Right atrium auricular region (tissue), 2 donors: ENCODE data around the gene ANGPTL2. TPM values are rescaled to one million over a fixed set of nuclear protein-coding genes. Genes with fewer than 3 reads are reported as not detected.

Source experiments
- DNase-seq: peaks from one replicate; pipeline ENCODE4 v3.0.0-alpha.2; 2019; ENCODE audit warnings: low spot score
- H3K27ac ChIP-seq, 2 donors: fragments of 200-600 bp; sonication (generic); 1 replicate in 1 of 2; 2 replicates in 1 of 2; pipeline ENCODE4 v1.5.1; 2016 to 2019
- H3K27me3 ChIP-seq, 2 donors: fragments of 200-600 bp; sonication (generic); one replicate each; pipeline versions ENCODE4 v1.5.1 to v1.6.0; 2017 to 2019
- H3K36me3 ChIP-seq: fragments of 200-600 bp; sonication (generic); one replicate; pipeline ENCODE4 v1.5.1; 2016
- H3K4me1 ChIP-seq, 2 donors: fragments of 200-600 bp; sonication (generic); one replicate each; pipeline versions ENCODE4 v1.5.1 to v1.6.0; 2017 to 2019
- H3K4me3 ChIP-seq, 2 donors: fragments of 200-600 bp; sonication (generic); 1 replicate in 1 of 2; 2 replicates in 1 of 2; pipeline ENCODE4 v1.5.1; 2017 to 2019; ENCODE audit warnings: mild to moderate bottlenecking in 1 of 2, moderate library complexity in 1 of 2
- H3K9me3 ChIP-seq, 2 donors: fragments of 200-600 bp; sonication (generic); one replicate each; pipeline ENCODE4 v1.5.1; 2019
- total RNA-seq, 2 donors: library from RNA; depleted of rRNA; stranded (reverse); fragments of >200 nt; gene quantifications; one replicate each; pipeline ENCODE4 v1.1.0, GENCODE V29; 2016
- TF ChIP-seq, protein P1 (sequence below), 2 donors: fragments of 200-600 bp; sonication (generic); IDR thresholded peaks; one replicate each; pipeline ENCODE4 v1.5.1; 2019; ENCODE audit warnings: antibody characterized with exemption in 2 of 2

The ANGPTL2 gene
- total RNA-seq, 2 donors from 2014 or later: 42.8 to 55.8 TPM

DNA sequence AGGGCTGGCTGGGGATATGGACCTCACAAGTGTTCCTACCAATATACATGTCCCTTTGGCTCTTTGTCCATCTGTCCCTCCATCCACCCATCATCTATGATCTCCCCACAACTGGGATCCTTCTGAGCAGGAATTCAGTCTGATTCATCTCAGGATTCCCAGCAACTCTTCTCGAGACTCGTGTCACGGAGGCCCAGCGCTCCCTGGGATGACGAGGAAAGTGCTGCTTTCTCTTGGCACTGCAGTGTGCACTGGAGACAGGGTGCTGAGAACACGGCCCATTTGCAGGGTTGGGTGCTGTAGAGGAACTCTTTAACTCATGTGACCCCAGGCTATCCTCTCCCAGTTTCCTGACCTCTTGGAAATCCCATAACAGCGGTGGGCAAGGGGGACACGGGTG, 72.9 kb downstream of the ANGPTL2 start:
- H3K27me3 ChIP-seq: no peaks in the 10 kb centered on the region
- no peaks in the 10 kb centered on the region for H3K9me3 ChIP-seq
- peak; percentile 53 for DNase-seq
- TF ChIP-seq, protein P1, sequence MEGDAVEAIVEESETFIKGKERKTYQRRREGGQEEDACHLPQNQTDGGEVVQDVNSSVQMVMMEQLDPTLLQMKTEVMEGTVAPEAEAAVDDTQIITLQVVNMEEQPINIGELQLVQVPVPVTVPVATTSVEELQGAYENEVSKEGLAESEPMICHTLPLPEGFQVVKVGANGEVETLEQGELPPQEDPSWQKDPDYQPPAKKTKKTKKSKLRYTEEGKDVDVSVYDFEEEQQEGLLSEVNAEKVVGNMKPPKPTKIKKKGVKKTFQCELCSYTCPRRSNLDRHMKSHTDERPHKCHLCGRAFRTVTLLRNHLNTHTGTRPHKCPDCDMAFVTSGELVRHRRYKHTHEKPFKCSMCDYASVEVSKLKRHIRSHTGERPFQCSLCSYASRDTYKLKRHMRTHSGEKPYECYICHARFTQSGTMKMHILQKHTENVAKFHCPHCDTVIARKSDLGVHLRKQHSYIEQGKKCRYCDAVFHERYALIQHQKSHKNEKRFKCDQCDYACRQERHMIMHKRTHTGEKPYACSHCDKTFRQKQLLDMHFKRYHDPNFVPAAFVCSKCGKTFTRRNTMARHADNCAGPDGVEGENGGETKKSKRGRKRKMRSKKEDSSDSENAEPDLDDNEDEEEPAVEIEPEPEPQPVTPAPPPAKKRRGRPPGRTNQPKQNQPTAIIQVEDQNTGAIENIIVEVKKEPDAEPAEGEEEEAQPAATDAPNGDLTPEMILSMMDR (IDR thresholded peaks at IDR 0.05): no peak
- H3K4me1 ChIP-seq: peaks cover 0 to 44% of the 10 kb centered on the region in 2 donors
- H3K4me3 ChIP-seq: no peak overlapping the region
- H3K27ac ChIP-seq: peak overlapping the region in 1 of 2 donors; percentile 3
- no peaks in the 10 kb centered on the region for H3K36me3 ChIP-seq

DNA sequence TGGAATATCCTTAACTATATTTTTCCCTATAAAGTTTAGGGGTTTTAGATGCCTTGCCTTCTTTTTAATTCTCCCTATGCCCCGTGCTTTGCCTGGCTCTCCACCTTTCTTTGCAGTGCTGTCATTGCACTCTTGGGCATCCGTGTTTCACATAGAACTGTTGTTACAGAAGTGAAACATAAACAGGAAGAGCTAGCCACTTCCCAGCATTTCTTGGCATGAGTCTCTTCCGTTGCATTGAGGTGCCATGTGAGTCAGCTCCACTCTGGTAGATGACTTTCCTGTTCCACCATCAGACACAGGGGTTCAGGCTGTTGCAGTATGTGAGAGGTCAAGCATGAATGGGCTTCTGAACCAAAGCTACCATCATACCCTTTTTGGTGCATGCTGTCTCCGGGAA, 73.4 kb downstream of the ANGPTL2 start:
- H3K27ac ChIP-seq: peak overlapping the region in 1 of 2 donors; percentile 3

DNA sequence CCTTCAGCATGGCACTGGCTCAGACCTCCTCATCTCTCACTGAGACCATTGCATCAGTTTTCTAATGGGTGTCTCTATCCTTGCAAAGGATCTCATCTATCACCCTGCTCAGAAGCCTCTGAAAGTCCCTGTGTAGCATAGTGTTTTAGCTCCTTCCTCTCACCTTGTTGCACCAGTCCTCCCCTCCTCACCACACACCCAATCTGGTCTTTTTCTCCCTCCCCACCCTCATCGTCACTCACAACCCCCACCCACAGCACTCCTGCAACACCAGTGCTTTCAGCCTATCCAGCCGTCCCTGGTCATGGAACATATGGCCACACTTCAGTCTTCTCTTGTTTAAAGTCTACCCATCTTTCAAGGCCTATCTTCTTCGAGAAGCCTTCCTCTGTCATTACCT, 74.5 kb downstream of the ANGPTL2 start:
- H3K9me3 ChIP-seq: no peaks in the 10 kb centered on the region
- H3K4me1 ChIP-seq: peaks cover 0 to 29% of the 10 kb centered on the region in 2 donors
- no peak for DNase-seq
- H3K27me3 ChIP-seq: no peaks in the 10 kb centered on the region
- no peak overlapping the region for H3K27ac ChIP-seq
- H3K36me3 ChIP-seq: no peaks in the 10 kb centered on the region
- H3K4me3 ChIP-seq: no peak overlapping the region
- TF ChIP-seq, protein P1 (IDR thresholded peaks at IDR 0.05): no peak

More for the DNA sequence above, 73.4 kb downstream of the ANGPTL2 start:
- H3K4me3 ChIP-seq: no peak overlapping the region
- H3K4me1 ChIP-seq: peaks cover 0 to 39% of the 10 kb centered on the region in 2 donors
- TF ChIP-seq, protein P1 (IDR thresholded peaks at IDR 0.05): peak in 1 of 2 donors; percentile 57
- no peaks in the 10 kb centered on the region for H3K36me3 ChIP-seq
- DNase-seq: peak; percentile 72
- H3K9me3 ChIP-seq: no peaks in the 10 kb centered on the region
- no peaks in the 10 kb centered on the region for H3K27me3 ChIP-seq

DNA sequence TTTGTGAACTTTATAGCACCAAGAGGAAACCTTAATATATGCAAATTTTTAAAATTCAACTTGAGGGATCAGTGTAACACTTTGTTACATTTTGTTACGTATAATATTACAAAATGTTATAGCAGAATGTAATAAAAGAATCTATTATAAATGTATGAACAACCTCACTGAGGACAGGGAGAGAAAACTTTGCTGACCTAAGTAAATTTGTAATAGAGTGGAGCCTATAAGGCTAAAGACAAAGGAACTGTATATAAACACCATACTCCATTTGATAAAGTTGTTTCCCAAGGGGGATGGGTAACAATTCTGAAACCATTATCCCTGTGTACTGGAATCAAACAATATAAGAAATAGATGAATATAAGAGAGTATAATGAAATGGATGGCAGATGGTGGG, 77.3 kb downstream of the ANGPTL2 start:
- Histone ChIP-seq H3K4me1 (peaks cover 0 to 21% of the 10 kb centered on the region in 2 donors), H3K27me3 (no peaks in the 10 kb centered on the region), H3K36me3 (no peaks in the 10 kb centered on the region), H3K9me3 (no peaks in the 10 kb centered on the region), H3K27ac (no peak overlapping the region), H3K4me3 (no peak overlapping the region)
- TF ChIP-seq, protein P1 (IDR thresholded peaks at IDR 0.05): no peak
- no peak for DNase-seq

DNA sequence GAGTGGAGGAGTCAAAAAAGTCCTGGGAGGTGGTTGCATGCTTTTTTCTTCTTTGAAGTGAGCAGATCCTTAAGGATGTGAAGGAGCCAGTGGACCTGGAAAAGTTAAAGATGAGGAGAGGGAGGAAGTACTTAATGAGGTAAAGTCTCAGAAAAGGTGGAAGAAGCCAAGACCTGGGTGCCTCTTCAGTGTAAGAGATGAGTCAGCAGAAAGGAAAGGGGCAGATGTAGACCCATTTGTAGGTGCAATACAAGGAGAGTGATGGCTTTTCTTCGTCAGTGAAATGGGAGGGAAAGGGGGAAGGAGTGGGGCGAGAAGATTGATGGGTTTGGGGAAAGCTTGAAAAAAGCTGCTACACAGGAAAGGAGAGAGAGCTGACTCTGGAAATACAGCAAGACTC, 82.9 kb downstream of the ANGPTL2 start:
- Histone ChIP-seq H3K36me3 (no peaks in the 10 kb centered on the region), H3K4me1 (peaks cover 0 to 23% of the 10 kb centered on the region in 2 donors), H3K27ac (no peak overlapping the region), H3K9me3 (no peaks in the 10 kb centered on the region), H3K4me3 (no peak overlapping the region), H3K27me3 (no peaks in the 10 kb centered on the region)
- TF ChIP-seq, protein P1 (IDR thresholded peaks at IDR 0.05): no peak
- DNase-seq: no peak

DNA sequence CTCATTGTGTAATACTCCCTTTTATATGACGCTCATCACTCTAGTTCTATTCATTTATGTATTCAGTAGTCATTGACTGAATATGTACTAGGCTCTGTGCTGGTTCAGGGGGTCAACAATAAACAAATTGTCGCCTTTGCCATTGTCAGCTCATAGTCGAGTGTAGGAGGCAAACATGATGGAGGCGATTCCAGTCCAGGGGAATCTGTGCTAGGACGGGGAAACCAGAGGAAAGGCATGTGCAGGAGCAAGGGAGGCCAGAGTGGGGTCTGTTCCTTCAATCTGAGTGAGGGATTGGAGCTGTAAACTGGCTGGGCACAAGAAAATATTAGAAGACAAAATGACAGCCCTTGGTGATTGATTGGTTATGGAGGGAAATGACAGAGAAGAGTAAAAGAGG, 83.9 kb downstream of the ANGPTL2 start:
- H3K36me3 ChIP-seq: no peaks in the 10 kb centered on the region
- no peaks in the 10 kb centered on the region for H3K27me3 ChIP-seq
- H3K4me3 ChIP-seq: no peak overlapping the region
- H3K4me1 ChIP-seq: peaks cover 0 to 31% of the 10 kb centered on the region in 2 donors
- H3K27ac ChIP-seq: no peak overlapping the region
- DNase-seq: no peak
- no peaks in the 10 kb centered on the region for H3K9me3 ChIP-seq
- TF ChIP-seq, protein P1 (IDR thresholded peaks at IDR 0.05): no peak
